Suppressor macrophage (primary cell): ENCODE data around the gene NPPC.
A peak's percentile ranks its signal among the peaks of the same experiment; 100 is the strongest.
"Not testable (repeated sequence)": the region's sequence is repeated elsewhere in the genome, so short reads cannot be mapped to it uniquely, and the experiment has no call there.

Experiments used
- DNase-seq, 4 experiments: peaks; one replicate each; pipeline ENCODE4 v3.0.0-alpha.2; 2020 to 2022
- total RNA-seq, 17 experiments: gene quantifications; one replicate each; lab custom pipeline; 2026; ENCODE audit warnings: mixed read lengths in 6 of 17, inconsistent platforms in 3 of 17; lab: John Stamatoyannopoulos, UW

The NPPC gene, protein sequence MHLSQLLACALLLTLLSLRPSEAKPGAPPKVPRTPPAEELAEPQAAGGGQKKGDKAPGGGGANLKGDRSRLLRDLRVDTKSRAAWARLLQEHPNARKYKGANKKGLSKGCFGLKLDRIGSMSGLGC
- 0 to 0.38 (median 0.11) reads per million in 17 experiments for total RNA-seq

DNA sequence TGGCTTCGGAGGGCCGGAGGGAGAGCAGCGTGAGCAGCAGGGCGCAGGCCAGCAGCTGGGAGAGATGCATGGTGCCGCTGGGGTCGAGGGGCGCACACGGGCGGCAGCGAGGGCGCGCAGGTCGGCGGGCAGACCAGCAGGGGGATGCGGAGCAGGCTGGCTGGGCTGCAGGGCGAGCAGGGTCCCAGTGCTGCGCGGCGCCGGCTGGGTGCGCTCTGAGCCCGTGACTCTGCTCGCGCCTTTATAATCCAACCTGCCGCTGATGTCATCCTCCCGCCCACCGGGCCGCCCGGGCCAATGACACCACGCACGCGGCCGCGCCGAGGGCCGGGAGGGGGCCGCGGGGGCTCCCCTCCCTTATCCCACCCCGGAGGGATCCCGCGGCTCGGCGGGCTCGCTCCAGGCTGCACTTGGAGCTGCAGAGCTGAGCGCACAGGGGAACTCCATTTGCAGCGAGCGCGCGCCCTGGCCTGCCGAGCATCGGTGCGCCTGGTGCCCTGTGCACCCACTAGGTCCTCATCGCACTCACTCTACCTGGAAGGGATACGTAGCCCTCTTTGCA is at the start of gene NPPC:
Gene NPPC (minus strand): TSS at position 217 of the 562 bp plus-strand sequence. CDS start 147 bp downstream, at position 70.
- DNase-seq: peak; percentile 10 to 58 (median 43)

GRCh38 chr2:231975001-231975400 is 48.8 kb upstream of the NPPC start:
- DNase-seq: no peak

DNA sequence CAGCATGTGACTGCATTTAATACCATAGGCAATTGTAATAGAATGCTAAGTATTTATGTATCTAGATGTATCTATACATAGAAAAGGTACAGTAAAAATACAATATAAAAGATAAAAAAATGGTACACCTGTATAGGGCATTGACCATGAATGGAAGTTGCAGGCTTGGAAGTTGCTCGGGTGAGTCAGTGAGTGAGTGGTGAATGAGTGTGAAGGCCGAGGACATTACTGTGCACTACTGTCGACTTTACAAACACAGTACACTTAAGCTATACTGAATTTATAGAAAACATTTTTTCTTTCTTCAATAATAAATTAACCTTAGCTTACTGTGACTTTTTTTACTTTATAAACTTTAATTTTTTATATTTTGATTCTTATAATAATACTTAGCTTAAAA is 44.3 kb upstream of the NPPC start:
- no peak for DNase-seq

DNA sequence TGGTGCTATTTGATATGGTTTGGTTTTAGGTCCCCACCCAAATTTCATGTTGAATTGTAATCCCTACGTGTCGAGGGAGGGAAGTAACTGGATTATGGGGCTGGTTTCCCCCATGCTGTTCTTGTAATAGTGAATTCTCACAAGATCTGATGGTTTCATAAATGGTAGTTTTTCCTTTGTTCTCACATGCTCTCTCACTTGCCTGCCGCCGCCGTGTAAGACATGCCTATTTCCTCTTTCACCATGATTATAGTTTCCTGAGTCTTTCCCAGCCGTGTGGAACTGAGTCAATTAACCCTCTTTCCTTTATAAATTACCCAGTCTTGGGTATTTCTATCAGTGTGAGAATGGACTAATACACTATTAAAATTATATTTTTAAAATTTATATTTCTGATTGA is 42.6 kb upstream of the NPPC start:
- DNase-seq: no peak

DNA sequence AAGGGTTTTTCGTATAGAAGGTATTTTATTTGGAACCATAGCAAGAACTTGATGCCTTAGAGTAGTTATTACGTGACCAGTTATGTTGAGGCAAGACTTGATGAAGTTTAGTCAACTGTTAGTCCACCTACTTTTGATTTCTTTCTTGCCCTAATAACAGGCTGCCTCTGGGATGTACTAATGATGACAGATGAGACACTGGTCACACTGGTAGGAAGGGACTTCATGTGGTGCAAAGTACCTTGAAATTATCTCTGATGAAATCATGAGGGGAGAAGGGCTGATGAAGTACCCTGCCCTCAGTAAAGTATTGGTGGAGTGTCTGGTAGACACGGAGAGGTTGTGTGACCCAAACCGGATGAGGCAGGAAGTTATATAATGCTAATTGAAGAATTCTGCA is 40.7 kb upstream of the NPPC start:
- DNase-seq: peak in 2 of 4 experiments; percentile 4 to 23

DNA sequence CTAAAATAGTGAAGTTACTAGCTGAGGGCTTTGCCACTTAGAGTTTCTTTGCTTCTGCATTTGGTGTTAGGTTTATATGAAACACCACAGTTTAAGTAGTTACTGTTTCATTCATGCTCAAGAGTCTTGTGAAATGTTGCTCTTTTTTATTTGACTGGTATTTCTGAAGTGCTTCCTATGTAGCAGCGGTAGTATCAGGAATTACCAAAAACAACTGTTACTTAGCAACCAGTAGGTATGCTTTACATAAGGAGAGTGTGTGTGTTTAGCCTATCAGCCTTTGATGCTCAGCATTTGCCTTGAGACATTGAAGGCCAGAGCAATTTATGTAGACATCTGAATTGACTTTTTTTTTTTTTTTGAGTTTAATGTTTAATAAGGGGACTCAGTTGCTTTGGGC is 38.9 kb upstream of the NPPC start:
- DNase-seq: peak in 2 of 4 experiments; percentile 20 to 31

DNA sequence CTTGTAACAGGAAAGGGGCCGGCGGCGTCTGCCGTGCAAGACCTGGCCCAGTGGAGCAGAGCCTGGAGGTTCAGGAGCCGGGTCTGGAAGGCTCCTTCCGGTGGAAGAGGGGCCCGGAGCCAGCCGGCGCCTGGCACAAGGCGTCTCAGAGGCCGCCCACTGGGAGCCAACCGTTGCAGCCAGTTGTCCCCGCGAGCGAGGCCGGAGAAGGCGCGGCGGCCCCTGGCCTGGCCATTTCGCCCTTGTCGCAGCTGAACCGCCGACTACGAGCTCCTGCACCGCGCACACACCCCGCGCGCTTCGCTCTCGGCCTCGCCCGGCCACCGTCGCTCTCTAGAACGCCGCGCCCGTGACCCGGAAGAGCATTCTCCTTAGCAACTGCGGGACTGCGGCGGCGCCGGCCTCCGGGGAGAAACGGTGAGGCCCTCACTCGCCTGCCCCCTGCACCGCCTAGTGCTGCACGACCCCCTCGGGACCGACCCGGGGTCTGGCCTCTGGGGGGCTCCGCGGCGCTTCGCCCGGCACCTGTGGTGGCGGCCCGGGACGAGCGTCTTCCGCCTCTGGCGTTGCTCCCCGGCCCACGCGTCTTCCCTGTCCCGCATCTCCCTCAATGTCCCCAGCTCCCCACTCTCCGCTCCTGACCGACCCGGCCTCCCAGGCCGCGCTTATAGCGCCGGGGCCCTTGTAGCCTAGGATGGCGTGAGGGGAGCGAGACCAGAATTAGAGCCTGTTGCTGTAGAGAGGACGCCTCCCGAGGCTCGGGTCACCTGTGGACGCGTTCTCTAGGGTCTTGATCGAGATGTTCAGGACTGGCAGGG is 35.4 kb upstream of the NPPC start, which contains the start of gene DIS3L2:
Gene DIS3L2 (plus strand): TSS at position 365 of the 818 bp plus-strand sequence. CDS start 53,215 bp downstream, outside the sequence.
- peak; percentile 84 to 94 (median 90) for DNase-seq

DNA sequence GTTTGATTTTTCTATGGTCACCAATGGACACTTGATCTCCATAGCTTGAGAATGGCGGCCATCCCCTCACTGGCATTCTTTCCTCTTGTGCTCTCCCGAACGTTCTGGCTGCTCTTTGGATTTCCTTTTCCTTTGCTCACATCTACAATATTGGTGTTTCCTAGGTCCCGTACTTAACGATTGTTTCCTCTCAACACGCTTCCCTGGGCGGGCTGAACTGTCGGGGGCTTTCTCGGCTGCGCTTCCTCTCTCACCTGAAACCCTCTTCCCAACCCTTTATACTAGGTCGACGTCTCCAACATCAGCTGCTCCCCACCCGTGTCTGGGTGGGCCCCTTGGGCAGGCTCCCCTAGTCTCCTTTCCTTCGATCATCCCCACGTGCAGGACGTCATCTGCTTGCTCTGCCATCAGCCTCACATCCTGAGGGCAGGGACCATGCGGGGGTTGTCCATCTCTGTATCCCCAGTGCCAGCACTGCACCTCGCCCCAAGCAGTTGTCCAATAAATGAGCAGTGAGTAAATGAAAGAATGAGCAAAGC is 34.7 kb upstream of the NPPC start:
- no peak for DNase-seq

DNA sequence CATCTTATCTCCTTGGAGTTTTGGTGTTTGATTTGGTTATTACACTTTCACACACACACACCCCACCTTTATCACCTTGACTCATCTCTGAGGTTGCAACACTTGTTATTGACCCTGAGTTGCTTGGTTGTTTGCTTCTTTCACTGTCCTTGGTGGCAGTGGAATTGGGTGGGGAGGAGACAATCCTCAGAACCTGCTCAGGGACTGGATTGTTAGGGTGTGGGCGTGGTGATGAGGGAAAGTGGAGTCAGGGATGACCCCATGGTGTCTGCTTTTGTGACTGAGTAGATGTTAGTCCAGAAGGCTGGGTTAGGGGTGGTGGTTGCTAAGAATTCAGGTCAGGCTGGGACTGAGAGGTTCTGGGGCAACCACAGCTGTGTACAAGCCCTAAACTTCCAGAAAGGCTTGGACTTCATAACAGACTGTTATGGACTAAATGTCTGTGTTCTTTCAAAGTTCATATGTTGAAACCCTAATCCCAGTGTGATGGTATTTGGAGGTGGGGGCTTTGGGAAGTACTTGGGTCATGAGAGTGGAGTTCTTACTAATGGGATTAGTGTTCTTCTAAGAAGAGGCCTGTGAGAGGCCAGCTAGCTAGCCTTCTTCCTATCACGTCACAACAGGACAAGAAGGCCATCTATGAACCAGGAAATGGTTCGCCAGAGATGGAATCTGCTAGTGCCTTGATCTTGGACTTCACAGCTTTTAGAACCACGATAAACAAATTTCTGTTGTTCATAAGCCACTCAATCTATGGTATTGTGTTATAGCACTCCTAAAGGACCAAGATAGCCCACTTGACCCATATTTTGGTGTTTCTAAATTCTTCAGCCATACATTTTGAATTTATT is 31.9 kb upstream of the NPPC start:
- no peak for DNase-seq

DNA sequence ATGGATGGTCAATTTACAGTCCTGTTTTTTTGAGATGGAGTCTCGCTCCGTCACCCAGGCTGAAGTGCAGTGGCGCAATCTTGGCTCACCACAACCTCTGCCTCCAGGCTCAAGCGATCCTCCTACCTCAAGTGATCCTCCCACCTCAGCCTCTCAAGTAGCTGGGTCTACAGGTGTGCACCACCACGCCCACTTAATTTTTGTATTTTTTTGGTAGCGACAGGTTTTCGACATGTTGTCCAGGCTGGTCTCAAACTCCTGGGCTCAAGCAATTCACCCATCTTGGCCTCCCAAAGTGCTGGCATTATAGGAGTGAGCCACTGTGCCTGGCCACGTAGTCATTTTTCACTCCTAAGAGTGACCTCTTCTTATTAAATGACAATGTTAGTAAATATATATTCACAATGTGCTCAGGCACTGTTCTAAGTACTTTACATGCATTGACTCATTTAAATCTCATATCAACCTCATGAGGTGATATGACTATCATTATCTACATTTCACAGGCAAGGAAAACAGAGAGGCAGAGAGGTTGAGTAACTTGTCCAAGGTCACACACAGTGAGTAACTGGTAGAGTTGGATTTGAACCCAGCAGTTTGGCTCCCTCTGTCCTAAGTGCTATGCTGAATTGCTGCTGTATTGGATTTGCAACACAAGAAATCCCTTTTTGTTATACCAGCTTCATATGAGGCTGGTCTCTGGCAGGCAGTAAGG is 29.7 kb upstream of the NPPC start:
- no peak for DNase-seq

- DNase-seq: no peak
These were observed 25.3 kb upstream of the NPPC start for GRCh38 chr2:231951452-231952035.

- DNase-seq: no peak
These were observed 21.5 kb upstream of the NPPC start for GRCh38 chr2:231947694-231948093.

DNA sequence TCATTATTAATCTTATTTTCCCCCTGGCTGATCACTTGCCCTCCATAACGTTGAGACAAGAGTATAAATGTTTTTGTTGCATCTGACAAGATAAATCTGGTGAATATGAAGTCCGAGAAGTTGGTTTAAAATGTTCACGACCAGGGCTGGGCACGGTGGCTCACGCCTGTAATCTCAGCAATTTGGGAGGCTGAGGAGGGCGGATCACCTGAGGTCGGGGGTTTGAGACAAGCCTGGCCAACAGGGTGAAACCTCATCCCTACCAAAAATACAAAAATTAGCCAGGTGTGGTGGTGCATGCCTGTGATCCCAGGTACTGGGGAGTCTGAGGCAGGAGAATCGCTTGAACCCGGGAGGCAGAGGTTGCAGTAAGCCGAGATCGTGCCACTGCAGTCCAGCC is 20.9 kb upstream of the NPPC start:
- DNase-seq: not testable (repeated sequence)

- no peak for DNase-seq
These were observed 20.1 kb upstream of the NPPC start for GRCh38 chr2:231946241-231946814.

GRCh38 chr2:231942180-231942579 is 16.0 kb upstream of the NPPC start:
- no peak for DNase-seq

GRCh38 chr2:231941673-231942072 is 15.5 kb upstream of the NPPC start:
- DNase-seq: no peak

DNA sequence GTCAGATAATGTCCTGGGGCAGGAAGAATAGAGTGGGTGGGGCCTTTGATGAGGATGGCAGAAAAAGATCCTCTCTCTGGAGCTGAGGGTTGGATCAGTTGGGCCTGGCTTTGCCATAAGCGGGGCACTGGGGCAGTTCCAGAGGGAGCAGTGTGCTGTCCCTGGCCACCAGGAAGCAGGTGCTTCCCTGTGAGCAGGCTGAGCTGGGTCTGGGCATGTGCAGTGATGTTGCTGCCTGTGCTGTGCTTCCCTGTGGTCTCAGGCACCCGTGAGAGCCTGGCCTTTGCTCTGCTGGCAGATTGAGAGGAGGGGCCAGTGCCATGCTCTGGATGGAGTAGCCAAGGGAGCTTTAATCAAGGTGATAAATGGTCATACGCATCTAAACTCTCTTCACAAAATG is 14.6 kb upstream of the NPPC start:
- no peak for DNase-seq

DNA sequence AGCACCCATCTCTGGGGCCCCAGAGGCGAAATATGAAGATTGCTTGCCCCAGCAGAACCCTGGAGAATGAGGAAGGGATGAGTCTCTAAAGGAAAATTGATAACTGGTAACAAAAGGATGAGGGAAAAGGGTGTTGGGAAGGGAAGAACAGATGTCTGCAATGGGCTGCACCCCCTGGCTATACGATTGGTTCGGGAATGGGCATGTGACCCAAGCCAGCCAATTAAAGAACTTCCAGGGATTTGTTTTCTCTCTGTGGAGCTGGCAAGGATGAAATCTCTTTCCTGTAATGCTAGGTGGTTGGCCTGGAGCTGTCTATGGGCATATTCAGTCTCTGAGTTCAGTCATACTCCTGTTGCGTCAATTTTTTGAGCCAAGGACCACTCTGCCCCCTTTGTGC is 12.8 kb upstream of the NPPC start:
- no peak for DNase-seq

GRCh38 chr2:231937057-231937456 is 10.9 kb upstream of the NPPC start:
- no peak for DNase-seq

GRCh38 chr2:231936491-231936890 is 10.3 kb upstream of the NPPC start:
- no peak for DNase-seq

DNA sequence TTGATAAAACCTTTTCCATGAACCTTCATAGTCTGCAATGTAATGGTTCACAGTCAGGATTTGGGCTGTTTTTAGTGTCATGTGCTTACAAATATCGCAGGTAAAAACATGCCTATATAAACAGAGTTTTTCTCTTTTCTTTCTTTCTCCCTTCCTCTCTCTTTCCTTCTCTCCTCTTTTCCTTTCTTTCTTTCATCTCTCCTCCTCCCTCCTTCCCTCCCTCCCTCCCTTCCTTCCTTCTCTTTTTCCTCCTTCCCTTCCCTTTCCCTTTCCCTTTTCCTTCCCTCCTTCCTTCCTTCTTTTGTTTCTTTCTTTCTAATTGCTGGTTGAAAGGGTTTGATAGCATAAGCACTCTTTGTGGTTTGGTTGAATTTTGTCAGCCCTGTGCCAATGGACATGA is 9.6 kb upstream of the NPPC start:
- DNase-seq: no peak
